Measurements from ENCODE around the gene C16orf46.

C16orf46 gene

GRCh38 chr16:81014672-81015071, 62.4 kb downstream of the C16orf46 start:
- DNase-seq (ENCODE audit: low read depth) = no peak

- no peak for DNase-seq (ENCODE audit: low read depth)
Measured at GRCh38 chr16:81012974-81013373, 64.1 kb downstream of the C16orf46 start.
